Osteocyte (in vitro differentiated cells): Measurements from ENCODE around the gene C2CD4C. TPM values are rescaled to one million over a fixed set of nuclear protein-coding genes. Genes with fewer than 3 reads are reported as not detected.

Experiments
- DNase-seq: peaks from one replicate; pipeline ENCODE4 v3.0.0; 2021; ENCODE audit warnings: mixed read lengths; ENCODE audit not compliant: unreplicated experiment; ENCODE audit errors: extremely low spot score
- H3K27ac Mint-ChIP-seq: one replicate; pipeline ENCODE4 v1.8.0; 2021; ENCODE audit warnings: mild to moderate bottlenecking, mixed read lengths; ENCODE audit not compliant: unreplicated experiment
- H3K27me3 Mint-ChIP-seq: one replicate; pipeline ENCODE4 v1.8.0; 2021; ENCODE audit warnings: mixed read lengths; ENCODE audit not compliant: unreplicated experiment
- H3K36me3 Mint-ChIP-seq: one replicate; pipeline ENCODE4 v1.8.0; 2021; ENCODE audit warnings: mixed read lengths; ENCODE audit not compliant: unreplicated experiment
- H3K4me1 Mint-ChIP-seq: one replicate; pipeline ENCODE4 v1.8.0; 2021; ENCODE audit warnings: mixed read lengths; ENCODE audit not compliant: unreplicated experiment
- H3K4me3 Mint-ChIP-seq: one replicate; pipeline ENCODE4 v1.8.0; 2021; ENCODE audit warnings: mild to moderate bottlenecking, moderate library complexity, mixed read lengths; ENCODE audit not compliant: unreplicated experiment
- H3K9me3 Mint-ChIP-seq: one replicate; pipeline ENCODE4 v1.8.0; 2021; ENCODE audit warnings: mixed read lengths; ENCODE audit not compliant: unreplicated experiment
- CTCF ChIP-seq: fragments of 200-600 bp; sonication (generic); IDR thresholded peaks from 2 replicates; pipeline ENCODE4 v1.5.0; 2021; ENCODE audit warnings: antibody characterized with exemption, mild to moderate bottlenecking, moderate library complexity
- total RNA-seq: library from RNA; stranded (reverse); gene quantifications from 2 replicates; pipeline ENCODE4 v1.2.1, GENCODE V29; 2021

C2CD4C gene
- total RNA-seq, 1 donor from 2014 or later: 1.2 TPM

DNA sequence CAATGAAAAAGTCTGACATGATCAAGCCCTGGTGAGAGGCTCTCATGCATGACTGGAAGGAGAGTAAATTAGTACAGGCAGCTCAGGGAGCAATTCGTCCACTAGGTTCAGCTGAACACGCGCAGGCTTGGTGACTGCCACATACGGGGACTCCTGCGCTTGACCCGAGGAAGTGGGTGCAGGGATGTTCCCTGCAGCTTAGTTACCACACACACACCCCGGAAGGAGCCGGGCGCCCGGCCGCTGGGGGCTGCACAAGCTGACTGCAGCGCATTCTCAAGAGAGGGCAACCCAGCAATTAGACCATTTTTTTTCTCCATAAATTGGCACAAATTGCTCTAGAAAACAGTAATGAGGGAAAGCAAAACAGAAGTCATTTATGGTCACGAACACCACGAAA, 41.4 kb downstream of the C2CD4C start:
- no peak overlapping the region for H3K4me3 Mint-ChIP-seq
- H3K27me3 Mint-ChIP-seq: peaks cover 43% of the 10 kb centered on the region
- H3K27ac Mint-ChIP-seq: no peak overlapping the region
- H3K9me3 Mint-ChIP-seq: no peaks in the 10 kb centered on the region
- H3K36me3 Mint-ChIP-seq: no peaks in the 10 kb centered on the region
- H3K4me1 Mint-ChIP-seq: peaks cover 4% of the 10 kb centered on the region
- TF ChIP-seq CTCF: no peak
- peak; percentile 67 for DNase-seq

GRCh38 chr19:366951-367350, 42.0 kb downstream of the C2CD4C start:
- peaks cover 41% of the 10 kb centered on the region for H3K27me3 Mint-ChIP-seq
- DNase-seq: peak; percentile 65
- no peaks in the 10 kb centered on the region for H3K4me1 Mint-ChIP-seq
- TF ChIP-seq CTCF: no peak
- no peak overlapping the region for H3K27ac Mint-ChIP-seq
- H3K4me3 Mint-ChIP-seq: no peak overlapping the region
- no peaks in the 10 kb centered on the region for H3K36me3 Mint-ChIP-seq
- H3K9me3 Mint-ChIP-seq: no peaks in the 10 kb centered on the region

- Mint-ChIP-seq H3K4me3 (no peak overlapping the region), H3K27ac (no peak overlapping the region), H3K36me3 (no peaks in the 10 kb centered on the region), H3K4me1 (no peaks in the 10 kb centered on the region), H3K27me3 (peaks cover 34% of the 10 kb centered on the region), H3K9me3 (no peaks in the 10 kb centered on the region)
- TF ChIP-seq CTCF: no peak
- peak; percentile 32 for DNase-seq
Measured at GRCh38 chr19:366205-366783, 42.7 kb downstream of the C2CD4C start.

- Mint-ChIP-seq H3K27me3 (peaks cover 31% of the 10 kb centered on the region), H3K27ac (no peak overlapping the region), H3K9me3 (no peaks in the 10 kb centered on the region), H3K4me3 (no peak overlapping the region), H3K4me1 (no peaks in the 10 kb centered on the region), H3K36me3 (no peaks in the 10 kb centered on the region)
- DNase-seq: peak; percentile 78
- no peak for TF ChIP-seq CTCF
Measured at GRCh38 chr19:364496-365287, 44.3 kb downstream of the C2CD4C start.

DNA sequence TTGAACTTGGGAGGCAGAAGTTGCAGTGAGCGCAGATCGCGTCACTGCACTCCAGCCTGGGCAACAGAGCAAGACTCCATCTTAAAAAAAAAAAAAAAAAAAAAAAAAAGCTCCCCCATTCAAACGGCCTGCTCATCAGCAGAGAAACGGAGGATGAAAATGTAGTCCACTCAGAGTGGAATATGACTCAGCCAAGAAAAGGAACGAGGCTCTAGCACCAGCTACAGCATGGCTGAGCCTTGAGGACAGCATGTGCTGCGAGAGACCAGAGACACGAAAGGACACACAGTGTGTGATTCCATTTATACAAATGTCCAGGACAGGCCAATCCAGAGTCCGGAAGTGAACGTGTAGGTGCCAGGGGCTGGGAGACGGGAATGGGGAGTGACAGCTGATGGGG, 46.3 kb downstream of the C2CD4C start:
- H3K4me3 Mint-ChIP-seq: no peak overlapping the region
- no peaks in the 10 kb centered on the region for H3K9me3 Mint-ChIP-seq
- peak; percentile 65 for DNase-seq
- no peaks in the 10 kb centered on the region for H3K4me1 Mint-ChIP-seq
- TF ChIP-seq CTCF: no peak
- H3K27me3 Mint-ChIP-seq: peaks cover 16% of the 10 kb centered on the region
- no peaks in the 10 kb centered on the region for H3K36me3 Mint-ChIP-seq
- no peak overlapping the region for H3K27ac Mint-ChIP-seq
